Skin of body (tissue), 2 donors: ENCODE measurements around the gene KIF6. TPM values are rescaled to one million over a fixed set of nuclear protein-coding genes. Genes with fewer than 3 reads are reported as not detected.

Experiments used
- DNase-seq: peaks from one replicate; lab custom pipeline; 2025; lab: John Stamatoyannopoulos, UW
- total RNA-seq: library from RNA; depleted of rRNA; stranded (reverse); fragments of >200 nt; gene quantifications from one replicate; pipeline ENCODE4 v1.2.3, GENCODE V29; 2014

The KIF6 gene
- total RNA-seq, 1 donor from 2014 or later, result 0.79 TPM

GRCh38 chr6:39350723-39351505, 374.3 kb downstream of the KIF6 start:
- DNase-seq, result no peak

GRCh38 chr6:39348740-39349139, 376.5 kb downstream of the KIF6 start:
- DNase-seq, result no peak

DNA sequence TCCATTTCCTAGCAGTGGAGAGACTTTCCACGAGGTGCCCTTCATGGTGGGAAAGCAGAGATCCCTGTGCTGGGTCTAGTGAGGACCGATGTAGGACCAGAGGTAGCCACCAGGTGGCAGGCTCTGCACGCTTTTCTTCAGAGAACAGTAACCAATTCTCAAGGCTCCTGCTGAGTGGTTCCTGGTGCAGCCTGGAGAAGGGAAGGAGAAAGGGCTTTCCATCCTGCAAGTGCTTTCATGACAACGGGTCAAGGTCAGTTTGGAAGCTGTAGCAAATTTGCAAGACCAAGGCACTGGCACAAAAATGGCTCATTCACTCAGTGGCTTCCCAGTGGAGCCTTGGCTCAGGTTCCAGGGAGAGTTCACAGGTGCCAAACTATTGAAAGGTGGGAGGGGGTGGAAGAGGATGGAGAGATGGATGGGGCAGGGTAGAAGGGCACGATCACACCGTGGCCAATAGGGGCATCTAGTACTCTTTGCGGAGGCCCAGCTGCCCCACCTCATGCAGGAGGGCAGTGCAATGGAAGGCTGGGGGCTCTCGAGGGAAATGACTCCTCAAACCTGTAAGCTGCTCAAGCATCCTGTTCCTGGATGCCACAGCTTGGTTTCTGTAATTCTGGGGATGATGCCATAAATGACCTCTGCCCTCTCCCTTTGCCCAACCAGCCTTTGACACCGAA, 377.2 kb downstream of the KIF6 start:
- DNase-seq, result peak; percentile 23

DNA sequence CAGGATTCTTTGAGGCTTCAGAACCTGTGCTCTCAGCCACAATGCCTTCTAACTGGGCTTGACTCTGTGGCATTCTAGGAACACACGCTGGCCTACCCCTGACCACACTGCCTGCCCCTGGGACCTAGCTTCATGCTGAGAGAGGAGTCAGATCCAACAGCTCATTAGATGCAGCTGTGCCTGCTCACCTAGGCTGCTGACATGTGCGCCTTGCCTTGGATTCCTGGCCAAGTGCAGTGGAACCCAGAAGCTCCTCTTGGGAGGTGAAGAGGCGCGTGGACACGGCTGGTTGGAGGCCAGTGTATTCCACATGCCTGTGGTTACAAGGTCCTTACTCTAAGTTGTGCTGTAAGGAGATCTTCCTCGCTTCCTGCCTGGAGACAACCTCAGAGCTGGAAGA, 378.0 kb downstream of the KIF6 start:
- DNase-seq, result no peak

GRCh38 chr6:39344821-39345280, 380.4 kb downstream of the KIF6 start:
- no peak for DNase-seq

DNA sequence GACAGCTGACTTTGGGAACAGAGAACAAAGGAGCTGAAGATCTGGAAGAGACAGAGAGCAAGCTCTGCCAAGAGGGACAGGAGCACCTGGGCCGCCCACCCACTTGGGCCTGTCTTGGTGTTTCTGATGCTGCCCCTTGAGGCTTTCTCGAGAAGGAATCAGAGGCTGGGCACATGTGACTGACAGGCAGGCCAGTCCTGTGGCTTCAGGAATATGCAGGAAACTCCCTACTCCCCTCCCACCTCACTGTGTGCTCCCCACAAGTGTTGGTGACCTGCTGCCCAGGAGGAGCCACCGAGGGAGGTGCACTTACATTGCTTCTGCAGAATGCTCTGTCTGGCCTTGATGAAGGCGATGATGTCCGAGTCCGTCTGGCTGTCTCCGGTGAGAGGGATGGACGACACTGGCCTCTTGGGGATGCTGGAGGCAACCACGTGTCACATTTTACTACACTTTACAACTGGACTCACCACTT, 381.8 kb downstream of the KIF6 start:
- DNase-seq, result no peak

GRCh38 chr6:39342692-39343395, 382.4 kb downstream of the KIF6 start:
- no peak for DNase-seq

- no peak for DNase-seq
Observed at GRCh38 chr6:39341937-39342336, 383.3 kb downstream of the KIF6 start.

DNA sequence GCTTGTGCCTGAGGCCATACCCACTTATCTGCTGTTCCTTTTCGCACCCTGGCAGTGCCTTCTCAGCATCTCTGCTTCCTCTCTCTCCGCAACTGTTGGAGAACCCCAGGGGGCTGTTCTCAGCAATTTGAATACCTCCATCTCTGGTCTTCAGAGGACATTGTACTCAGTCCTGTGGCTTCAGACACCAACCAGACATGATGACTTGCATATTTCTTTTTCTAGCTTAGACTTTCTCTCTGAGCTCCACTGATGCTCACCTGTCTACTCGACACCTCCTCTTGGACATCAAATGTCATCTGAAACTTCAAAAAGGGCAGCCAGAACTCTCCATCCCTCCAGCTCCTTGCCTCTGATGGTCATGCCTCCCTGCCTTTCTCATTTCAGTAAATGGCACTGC, 383.9 kb downstream of the KIF6 start:
- no peak for DNase-seq

GRCh38 chr6:39339868-39340550, 385.2 kb downstream of the KIF6 start:
- no peak for DNase-seq

DNA sequence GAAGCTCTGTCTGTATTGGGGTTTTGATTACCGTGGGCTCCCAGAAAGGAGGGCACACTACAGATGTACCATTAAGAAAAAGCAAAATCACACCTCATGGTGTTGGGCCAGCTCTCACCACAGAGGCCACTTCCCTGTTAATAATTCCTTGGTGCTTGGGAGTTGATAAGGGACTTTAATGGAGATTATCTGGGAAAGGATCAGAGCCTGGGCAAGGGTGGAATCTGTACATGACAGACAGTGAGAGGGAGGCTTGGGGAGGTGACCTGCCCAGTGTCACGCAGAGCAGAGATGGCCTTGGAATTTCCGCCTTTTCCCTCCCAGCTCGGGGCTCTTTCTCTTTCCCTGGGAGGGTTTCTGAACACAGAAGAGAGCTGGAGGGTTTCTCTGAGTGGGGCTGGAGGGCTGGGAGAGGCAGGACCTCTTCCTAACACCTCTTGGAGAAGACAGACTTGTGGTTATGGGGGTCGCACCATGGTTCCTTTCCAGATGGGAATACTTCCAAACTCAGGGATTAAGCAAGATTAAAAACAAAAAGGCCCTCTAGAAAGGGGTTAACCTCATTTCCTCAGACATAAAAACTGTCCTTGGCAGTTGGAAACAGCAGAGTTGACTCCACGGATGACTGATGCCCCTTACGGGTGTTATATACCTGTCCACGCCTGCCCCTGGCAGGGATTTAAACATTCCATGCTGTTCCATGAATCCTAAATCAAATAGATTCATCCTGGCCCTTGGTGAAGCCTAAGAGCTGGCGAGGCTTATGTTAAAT, 385.9 kb downstream of the KIF6 start:
- no peak for DNase-seq

GRCh38 chr6:39338397-39338796, 386.8 kb downstream of the KIF6 start:
- no peak for DNase-seq

GRCh38 chr6:39335780-39336545, 389.2 kb downstream of the KIF6 start:
- DNase-seq, result no peak

DNA sequence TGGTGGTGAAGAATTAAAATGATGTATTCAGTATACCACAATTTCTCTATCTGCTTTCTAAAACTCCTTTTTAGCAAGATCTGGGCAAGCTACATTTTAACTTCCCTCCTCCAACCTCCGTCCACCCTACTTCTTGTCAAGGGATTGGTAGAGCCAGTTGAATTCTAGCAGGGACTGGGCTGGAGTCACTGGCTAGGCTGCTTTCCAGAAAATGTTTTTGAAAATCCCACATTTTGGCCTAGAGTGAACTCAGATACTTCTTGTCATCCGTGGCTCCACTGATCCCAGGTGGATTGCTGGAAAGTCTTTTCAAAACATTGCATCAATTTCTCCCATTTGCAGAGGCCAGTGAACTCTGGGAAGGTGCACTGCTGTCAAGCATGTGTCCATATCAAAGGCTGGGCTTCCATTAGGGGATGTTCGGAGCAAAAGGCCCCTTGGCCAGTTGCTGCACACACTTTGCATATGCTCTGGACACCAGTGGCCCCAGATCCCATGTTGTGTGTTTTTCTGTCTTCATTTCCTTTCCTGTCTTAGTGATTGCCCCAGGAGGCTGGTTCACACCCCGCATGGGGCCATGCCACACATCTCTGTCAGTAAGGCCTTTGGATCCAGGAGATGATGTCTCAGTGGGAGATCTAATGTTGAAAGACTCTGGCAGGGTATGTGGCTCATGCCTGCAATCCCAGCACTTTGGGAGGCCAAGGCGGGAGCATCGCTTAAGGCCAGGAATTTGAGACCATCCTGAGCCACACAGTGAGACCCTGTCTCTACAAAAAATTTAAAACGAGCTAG, 391.4 kb downstream of the KIF6 start:
- DNase-seq, result no peak

DNA sequence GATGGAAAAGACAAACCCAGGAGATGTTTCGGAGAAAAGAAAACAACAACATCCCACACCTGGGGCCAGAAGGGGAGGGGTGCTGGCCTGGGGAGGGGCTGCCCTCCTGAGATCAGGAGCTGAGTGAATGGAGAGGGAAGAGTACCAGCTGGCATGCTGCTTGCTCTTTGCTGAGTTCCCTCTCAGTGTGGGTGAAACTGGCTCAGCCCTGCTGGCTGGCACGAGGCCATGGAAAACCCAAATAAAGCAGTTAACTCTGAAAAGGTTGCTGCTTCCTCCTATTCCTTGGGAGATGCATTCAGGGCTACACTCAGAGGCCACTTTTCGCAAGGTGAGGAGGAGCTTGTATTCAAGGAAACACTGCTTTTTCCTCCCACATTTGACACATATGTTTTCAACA, 394.7 kb downstream of the KIF6 start:
- DNase-seq, result no peak

DNA sequence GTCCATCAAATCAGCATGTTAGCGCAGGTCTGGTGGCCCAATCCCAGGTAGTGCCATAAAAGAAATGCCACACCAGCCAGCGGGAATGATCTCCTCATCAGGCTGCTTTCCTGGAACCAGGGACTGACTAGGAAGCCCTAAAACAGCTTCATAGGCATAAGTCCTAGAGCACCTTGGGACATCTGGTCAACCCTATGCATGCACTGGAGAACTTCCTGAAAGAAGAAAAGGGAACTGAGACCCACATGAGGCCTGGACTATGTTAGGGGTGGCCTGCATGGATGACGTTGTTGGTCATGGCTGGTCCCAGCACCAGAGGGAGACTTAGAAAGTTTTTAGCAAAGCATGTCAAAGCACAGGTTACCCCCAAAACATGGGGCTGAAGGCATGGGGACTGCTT, 395.2 kb downstream of the KIF6 start:
- no peak for DNase-seq

GRCh38 chr6:39328066-39328465, 397.1 kb downstream of the KIF6 start:
- DNase-seq, result no peak

GRCh38 chr6:39327507-39327906, 397.7 kb downstream of the KIF6 start:
- no peak for DNase-seq

DNA sequence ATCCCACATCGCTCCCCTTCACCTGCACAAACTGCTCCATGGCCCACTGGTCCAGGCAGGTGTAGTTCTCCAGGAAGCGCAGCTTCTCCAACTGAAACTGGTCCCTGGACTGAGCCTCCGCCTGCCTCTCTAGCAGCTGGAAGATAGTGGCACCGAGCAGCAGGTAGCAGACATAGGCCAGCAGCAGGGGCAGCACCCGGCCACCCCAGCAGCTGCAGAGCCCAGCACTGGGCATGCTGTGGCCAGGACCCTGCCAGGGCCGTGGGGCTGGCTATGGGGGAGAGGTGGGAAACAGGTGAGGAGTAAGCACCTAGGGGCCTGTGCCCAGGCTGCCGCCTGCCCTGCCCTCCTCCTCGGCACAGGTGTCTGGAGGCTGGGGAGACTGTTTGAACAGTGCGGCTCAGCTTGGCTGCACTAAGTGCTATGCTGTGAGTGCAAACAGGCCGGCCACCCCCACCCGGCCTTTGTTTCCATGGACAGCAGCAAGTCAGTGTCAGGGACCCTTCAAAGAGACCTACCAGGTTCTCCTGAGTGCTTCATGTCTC, 402.8 kb downstream of the KIF6 start, which contains the start of gene KCNK16:
Gene KCNK16 (minus strand): TSS at position 397 of the 545 bp plus-strand sequence. CDS start 162 bp downstream, at position 235.
- no peak for DNase-seq
